ENCODE measurements around the gene NCR2.
A peak's percentile ranks its signal among the peaks of the same experiment; 100 is the strongest.

NCR2 gene

DNA sequence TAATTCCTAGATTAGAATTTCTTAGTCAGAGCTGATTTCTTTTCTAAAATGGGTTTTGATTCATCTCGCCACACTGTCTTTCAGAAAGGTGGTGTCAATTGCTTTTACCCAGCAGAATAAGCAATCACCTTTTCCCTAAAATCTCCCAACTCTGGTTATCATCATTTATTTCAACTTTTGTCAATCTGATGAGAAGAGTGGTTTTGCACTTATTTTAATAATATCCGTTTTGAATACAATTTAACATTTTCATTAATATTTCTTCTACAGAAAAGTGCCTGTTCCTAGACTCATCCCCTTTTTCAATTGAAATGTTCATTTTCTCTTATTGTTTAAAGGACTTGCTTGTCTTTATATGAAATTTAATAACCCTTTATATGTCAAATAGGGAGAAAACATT, 8.2 kb upstream of the NCR2 start:
- TF ChIP-seq POLR2AphosphoS5 (IDR thresholded peaks at IDR 0.05; ENCODE audit: low read depth, low read length) = no peak
- TF ChIP-seq TAF1 (IDR thresholded peaks at IDR 0.05; ENCODE audit: low read depth, low read length) = no peak
- TF ChIP-seq PAX5 (IDR thresholded peaks at IDR 0.05; ENCODE audit: insufficient read depth, low read length, severe bottlenecking) = no peak
- no peak for TF ChIP-seq POLR2A (IDR thresholded peaks at IDR 0.05; ENCODE audit: low read depth, low read length)
- TF ChIP-seq POU2F2 (IDR thresholded peaks at IDR 0.05; ENCODE audit: low read depth, low read length) = no peak
- TF ChIP-seq SPI1 (IDR thresholded peaks at IDR 0.05; ENCODE audit: low read depth, low read length) = no peak
- DNase-seq (ENCODE audit: insufficient read length, low spot score) (no peak), FAIRE-seq (no peak)

DNA sequence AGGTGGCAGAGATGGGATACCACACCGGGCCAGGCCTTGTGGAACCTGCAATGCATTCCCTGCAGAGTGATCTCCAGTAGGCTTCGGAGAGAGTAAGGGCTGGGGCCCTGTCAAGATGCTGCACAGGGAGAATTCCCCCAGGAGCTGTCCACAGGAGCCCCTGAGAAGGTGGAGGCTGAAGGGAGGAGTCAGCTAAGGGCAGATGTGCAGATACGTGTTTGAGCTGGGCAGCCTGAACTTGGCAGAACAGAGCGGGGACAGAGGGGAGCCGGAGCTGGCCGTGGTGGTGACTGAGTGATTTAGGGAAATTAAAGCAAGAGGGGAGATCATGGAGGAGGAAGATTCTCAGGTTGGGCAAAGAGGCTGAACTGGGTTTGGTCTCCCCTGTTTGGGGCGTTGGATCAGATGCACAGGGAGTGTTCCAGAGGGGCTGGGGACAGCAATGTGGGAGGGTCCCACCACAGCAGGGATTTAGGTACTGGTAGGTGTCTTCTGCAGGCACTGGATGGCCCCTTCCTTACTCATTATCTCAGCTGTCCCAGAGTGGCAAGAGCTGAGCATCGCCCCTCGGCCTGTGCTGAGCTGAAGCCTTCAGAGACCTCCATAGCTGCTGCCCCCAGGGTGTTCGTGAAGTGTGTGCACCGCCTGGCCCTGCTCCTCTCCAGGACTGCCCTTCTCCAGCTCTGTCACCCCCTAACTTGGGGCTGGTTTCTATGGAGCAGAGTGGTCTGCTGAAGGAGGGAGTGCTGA, 3.8 kb upstream of the NCR2 start:
- TF ChIP-seq POLR2A (IDR thresholded peaks at IDR 0.05; ENCODE audit: low read depth, low read length) (no peak), SPI1 (IDR thresholded peaks at IDR 0.05; ENCODE audit: low read depth, low read length) (no peak), TAF1 (IDR thresholded peaks at IDR 0.05; ENCODE audit: low read depth, low read length) (no peak), POLR2AphosphoS5 (IDR thresholded peaks at IDR 0.05; ENCODE audit: low read depth, low read length) (no peak), PAX5 (IDR thresholded peaks at IDR 0.05; ENCODE audit: insufficient read depth, low read length, severe bottlenecking) (no peak), POU2F2 (IDR thresholded peaks at IDR 0.05; ENCODE audit: low read depth, low read length) (no peak)
- FAIRE-seq (no peak), DNase-seq (ENCODE audit: insufficient read length, low spot score) (no peak)

GRCh38 chr6:41332241-41332640, 3.2 kb upstream of the NCR2 start:
- FAIRE-seq (no peak), DNase-seq (ENCODE audit: insufficient read length, low spot score) (no peak)
- TF ChIP-seq TAF1 (IDR thresholded peaks at IDR 0.05; ENCODE audit: low read depth, low read length) (no peak), POU2F2 (IDR thresholded peaks at IDR 0.05; ENCODE audit: low read depth, low read length) (no peak), POLR2A (IDR thresholded peaks at IDR 0.05; ENCODE audit: low read depth, low read length) (no peak), PAX5 (IDR thresholded peaks at IDR 0.05; ENCODE audit: insufficient read depth, low read length, severe bottlenecking) (no peak), SPI1 (IDR thresholded peaks at IDR 0.05; ENCODE audit: low read depth, low read length) (no peak), POLR2AphosphoS5 (IDR thresholded peaks at IDR 0.05; ENCODE audit: low read depth, low read length) (no peak)

DNA sequence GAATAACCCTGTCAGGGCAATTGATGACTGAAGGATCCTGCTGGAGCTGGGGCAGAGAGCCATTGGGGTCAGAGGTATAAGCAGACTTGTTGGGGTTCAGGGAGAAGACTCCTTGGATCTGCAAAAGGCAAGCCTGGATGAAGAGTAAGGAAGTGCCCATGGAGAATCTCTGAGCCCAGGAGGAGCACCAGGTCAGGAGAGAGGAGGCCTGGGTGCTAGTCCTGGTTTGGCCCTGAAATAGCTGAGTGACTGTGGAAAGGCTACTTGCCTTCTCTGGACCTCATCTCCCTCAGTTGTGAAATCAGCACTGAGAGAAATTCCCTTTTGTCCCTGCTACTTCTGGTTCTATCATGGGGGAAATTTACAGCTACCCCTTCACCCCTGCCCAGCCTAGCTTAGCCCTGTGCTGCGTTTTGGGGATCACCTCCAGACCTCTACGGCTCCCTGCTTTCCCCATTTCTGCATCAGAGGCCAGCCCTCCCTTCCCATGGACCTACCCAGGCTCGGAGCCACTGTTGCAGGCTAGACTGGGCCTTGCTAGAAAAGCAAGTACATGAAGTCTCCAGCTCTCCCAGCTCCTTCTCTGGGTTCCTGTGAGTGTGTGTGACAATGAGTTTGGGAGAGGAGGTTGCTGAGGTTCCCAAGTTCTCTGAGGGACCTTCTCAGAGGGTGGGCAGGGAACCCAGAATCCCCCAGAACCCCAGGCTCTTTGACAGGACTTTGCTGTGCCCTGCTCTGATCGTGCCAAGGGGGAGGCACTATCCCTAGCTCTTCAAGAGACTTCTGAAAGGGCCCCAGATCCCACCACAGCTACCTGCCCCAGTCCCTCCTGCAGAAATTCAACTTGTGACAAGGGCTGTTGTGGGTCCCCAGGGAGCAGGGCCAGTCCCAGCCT, 2.3 kb upstream of the NCR2 start:
- TF ChIP-seq POLR2AphosphoS5 (IDR thresholded peaks at IDR 0.05; ENCODE audit: low read depth, low read length) = no peak
- no peak for TF ChIP-seq PAX5 (IDR thresholded peaks at IDR 0.05; ENCODE audit: insufficient read depth, low read length, severe bottlenecking)
- TF ChIP-seq TAF1 (IDR thresholded peaks at IDR 0.05; ENCODE audit: low read depth, low read length) = no peak
- no peak for TF ChIP-seq POLR2A (IDR thresholded peaks at IDR 0.05; ENCODE audit: low read depth, low read length)
- TF ChIP-seq SPI1 (IDR thresholded peaks at IDR 0.05; ENCODE audit: low read depth, low read length) = no peak
- TF ChIP-seq POU2F2 (IDR thresholded peaks at IDR 0.05; ENCODE audit: low read depth, low read length) = no peak
- peak; percentile 50 for FAIRE-seq

GRCh38 chr6:41334482-41335040, 847 bp upstream of the NCR2 start:
- DNase-seq (ENCODE audit: insufficient read length, low spot score) (no peak), FAIRE-seq (no peak)
- no peak for TF ChIP-seq POLR2AphosphoS5 (IDR thresholded peaks at IDR 0.05; ENCODE audit: low read depth, low read length)

More for the DNA sequence above, 2.3 kb upstream of the NCR2 start:
- DNase-seq (ENCODE audit: insufficient read length, low spot score) = no peak

DNA sequence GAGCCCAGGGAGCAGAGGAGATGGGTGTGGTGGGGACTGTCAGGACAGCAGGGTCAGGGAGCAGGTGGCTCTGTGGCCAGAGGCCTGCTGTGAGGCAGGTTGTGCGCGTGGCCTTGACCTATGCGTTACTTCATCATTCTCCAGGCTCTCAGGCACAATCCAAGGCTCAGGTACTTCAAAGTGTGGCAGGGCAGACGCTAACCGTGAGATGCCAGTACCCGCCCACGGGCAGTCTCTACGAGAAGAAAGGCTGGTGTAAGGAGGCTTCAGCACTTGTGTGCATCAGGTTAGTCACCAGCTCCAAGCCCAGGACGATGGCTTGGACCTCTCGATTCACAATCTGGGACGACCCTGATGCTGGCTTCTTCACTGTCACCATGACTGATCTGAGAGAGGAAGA, 535 bp downstream of the NCR2 start:
- DNase-seq (ENCODE audit: insufficient read length, low spot score) (no peak), FAIRE-seq (no peak)
- TF ChIP-seq POLR2AphosphoS5 (IDR thresholded peaks at IDR 0.05; ENCODE audit: low read depth, low read length) (no peak), POU2F2 (IDR thresholded peaks at IDR 0.05; ENCODE audit: low read depth, low read length) (no peak), POLR2A (IDR thresholded peaks at IDR 0.05; ENCODE audit: low read depth, low read length) (no peak), PAX5 (IDR thresholded peaks at IDR 0.05; ENCODE audit: insufficient read depth, low read length, severe bottlenecking) (no peak), SPI1 (IDR thresholded peaks at IDR 0.05; ENCODE audit: low read depth, low read length) (no peak), TAF1 (IDR thresholded peaks at IDR 0.05; ENCODE audit: low read depth, low read length) (no peak)

DNA sequence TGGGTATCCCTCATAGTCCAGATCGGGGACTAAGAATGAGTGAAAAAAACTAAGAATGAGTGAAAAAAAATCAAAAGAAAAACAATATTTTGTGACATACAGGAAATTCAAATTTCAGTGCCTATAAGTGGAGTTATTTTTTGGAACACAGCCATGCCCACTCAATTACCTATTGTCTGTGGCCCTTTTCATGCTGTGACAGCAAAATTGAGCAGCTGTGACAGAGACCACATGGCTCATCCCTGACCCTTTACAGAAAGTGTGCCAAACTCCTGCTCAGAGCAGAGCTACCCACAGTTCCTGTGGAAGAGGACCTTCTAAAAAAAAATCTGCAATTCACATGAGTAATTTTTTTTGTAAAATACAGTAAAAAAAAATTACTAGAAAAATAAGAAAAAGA, 1.4 kb downstream of the NCR2 start:
- DNase-seq (ENCODE audit: insufficient read length, low spot score) = no peak
- no peak for FAIRE-seq
- TF ChIP-seq POU2F2 (IDR thresholded peaks at IDR 0.05; ENCODE audit: low read depth, low read length) (no peak), PAX5 (IDR thresholded peaks at IDR 0.05; ENCODE audit: insufficient read depth, low read length, severe bottlenecking) (no peak), TAF1 (IDR thresholded peaks at IDR 0.05; ENCODE audit: low read depth, low read length) (no peak), SPI1 (IDR thresholded peaks at IDR 0.05; ENCODE audit: low read depth, low read length) (no peak), POLR2AphosphoS5 (IDR thresholded peaks at IDR 0.05; ENCODE audit: low read depth, low read length) (no peak), POLR2A (IDR thresholded peaks at IDR 0.05; ENCODE audit: low read depth, low read length) (no peak)

DNA sequence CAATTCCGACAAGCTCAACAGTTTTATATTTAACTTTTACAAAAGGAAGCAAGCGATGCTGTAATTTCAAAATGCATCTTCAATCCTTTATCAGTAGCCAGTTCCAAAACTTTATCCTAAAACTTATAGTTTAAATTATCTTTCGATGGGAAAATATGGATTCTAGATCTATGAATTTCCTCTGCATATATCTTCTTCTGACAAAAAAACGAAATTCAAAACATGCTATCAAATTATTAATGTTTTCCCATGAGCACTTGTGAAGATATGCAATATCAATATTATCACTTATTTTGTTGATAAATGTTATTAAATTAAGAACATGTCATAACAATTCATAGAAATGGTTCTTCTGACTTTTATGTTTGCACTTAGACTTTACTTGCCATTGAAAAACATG, 2.3 kb downstream of the NCR2 start:
- FAIRE-seq (no peak), DNase-seq (ENCODE audit: insufficient read length, low spot score) (no peak)

GRCh38 chr6:41338659-41339058, 3.3 kb downstream of the NCR2 start:
- FAIRE-seq = no peak
- DNase-seq (ENCODE audit: insufficient read length, low spot score) = no peak
- TF ChIP-seq PAX5 (IDR thresholded peaks at IDR 0.05; ENCODE audit: insufficient read depth, low read length, severe bottlenecking) (no peak), POLR2AphosphoS5 (IDR thresholded peaks at IDR 0.05; ENCODE audit: low read depth, low read length) (no peak), POLR2A (IDR thresholded peaks at IDR 0.05; ENCODE audit: low read depth, low read length) (no peak), SPI1 (IDR thresholded peaks at IDR 0.05; ENCODE audit: low read depth, low read length) (no peak), POU2F2 (IDR thresholded peaks at IDR 0.05; ENCODE audit: low read depth, low read length) (no peak), TAF1 (IDR thresholded peaks at IDR 0.05; ENCODE audit: low read depth, low read length) (no peak)

More for the DNA sequence above, 2.3 kb downstream of the NCR2 start:
- TF ChIP-seq POLR2A (IDR thresholded peaks at IDR 0.05; ENCODE audit: low read depth, low read length) (no peak), POLR2AphosphoS5 (IDR thresholded peaks at IDR 0.05; ENCODE audit: low read depth, low read length) (no peak), TAF1 (IDR thresholded peaks at IDR 0.05; ENCODE audit: low read depth, low read length) (no peak), PAX5 (IDR thresholded peaks at IDR 0.05; ENCODE audit: insufficient read depth, low read length, severe bottlenecking) (no peak), POU2F2 (IDR thresholded peaks at IDR 0.05; ENCODE audit: low read depth, low read length) (no peak), SPI1 (IDR thresholded peaks at IDR 0.05; ENCODE audit: low read depth, low read length) (no peak)

All from GM12891 (cell line).